HepG2 (cell line): ENCODE measurements around the gene AFDN. TPM values are rescaled to one million over a fixed set of nuclear protein-coding genes. Genes with fewer than 3 reads are reported as not detected.

Experiments used
- AGO1 ChIP-seq: fragments of 200-400 bp; formaldehyde crosslinking; IDR thresholded peaks from 2 replicates; pipeline ENCODE4 v1.6.1; 2017; ENCODE audit warnings: mild to moderate bottlenecking, low read depth, low read length, moderate library complexity; ENCODE audit not compliant: poor library complexity, severe bottlenecking
- ATF6 ChIP-seq: sonication (generic); formaldehyde crosslinking; conservative IDR thresholded peaks from 2 replicates; pipeline ENCODE4 v1.4.0; 2020; ENCODE audit warnings: missing genetic modification reagents
- BRCA1 ChIP-seq: sonication (generic); formaldehyde crosslinking; IDR thresholded peaks from 2 replicates; pipeline ENCODE4 v1.4.0; 2020; ENCODE audit warnings: missing genetic modification reagents
- ESRRA ChIP-seq: sonication (generic); formaldehyde crosslinking; IDR thresholded peaks from 2 replicates; pipeline ENCODE4 v1.5.1; 2020; ENCODE audit warnings: mild to moderate bottlenecking, low read depth, missing genetic modification reagents
- ETV5 ChIP-seq: IDR thresholded peaks from 2 replicates; pipeline ENCODE4 v1.6.1; 2018; ENCODE audit warnings: missing biosample characterization, missing genetic modification reagents, inconsistent platforms, borderline replicate concordance
- GATAD2A ChIP-seq: IDR thresholded peaks from 2 replicates; pipeline ENCODE4 v1.6.1; 2016
- GLMP ChIP-seq: sonication (generic); formaldehyde crosslinking; IDR thresholded peaks from 2 replicates; pipeline ENCODE4 v1.9.0; 2021; ENCODE audit warnings: missing genetic modification reagents, mild to moderate bottlenecking, borderline replicate concordance
- HES4 ChIP-seq: sonication (generic); formaldehyde crosslinking; IDR thresholded peaks from 2 replicates; pipeline ENCODE4 v1.9.0; 2021; ENCODE audit warnings: mild to moderate bottlenecking, missing genetic modification reagents, borderline replicate concordance
- JARID2 ChIP-seq: sonication (generic); formaldehyde crosslinking; IDR thresholded peaks from 2 replicates; pipeline ENCODE4 v1.8.1; 2023; ENCODE audit warnings: missing genetic modification reagents, inconsistent platforms; ENCODE audit not compliant: insufficient replicate concordance
- KDM3A ChIP-seq: IDR thresholded peaks from 2 replicates; pipeline ENCODE4 v1.6.1; 2018; ENCODE audit warnings: low read depth, missing compliant biosample characterization
- KLF9 ChIP-seq: IDR thresholded peaks from 2 replicates; pipeline ENCODE4 v1.6.1; 2016; ENCODE audit warnings: low read depth
- MAFK ChIP-seq, 2 experiments: IDR thresholded peaks in 1 of 2; conservative IDR thresholded peaks in 1 of 2; 2 replicates each; pipeline ENCODE4 v1.6.1; 2011; ENCODE audit warnings: improper control_type of control experiment in 2 of 2, low read length in 2 of 2
- NCOA1 ChIP-seq: sonication (generic); formaldehyde crosslinking; IDR thresholded peaks from 2 replicates; pipeline ENCODE4 v1.9.0; 2021; ENCODE audit warnings: missing genetic modification reagents
- PHB2 ChIP-seq: fragments of 450-650 bp; IDR thresholded peaks from 2 replicates; pipeline ENCODE4 v1.6.1; 2018; ENCODE audit not compliant: partially characterized antibody
- PHF5A ChIP-seq: IDR thresholded peaks from one replicate; pipeline ENCODE4 v1.6.1; 2018; ENCODE audit warnings: low read depth, missing genetic modification reagents; ENCODE audit not compliant: unreplicated experiment
- REPIN1 ChIP-seq: sonication (generic); formaldehyde crosslinking; IDR thresholded peaks from 2 replicates; pipeline ENCODE4 v1.8.0; 2022; ENCODE audit warnings: missing genetic modification reagents, low read depth, mild to moderate bottlenecking, borderline replicate concordance
- SMARCC2 ChIP-seq: fragments of 450-650 bp; IDR thresholded peaks from 2 replicates; pipeline ENCODE4 v1.6.1; 2017; ENCODE audit warnings: antibody characterized with exemption, mild to moderate bottlenecking
- SOX5 ChIP-seq: IDR thresholded peaks from 2 replicates; pipeline ENCODE4 v1.6.1; 2016; ENCODE audit warnings: borderline replicate concordance
- TEAD3 ChIP-seq: optimal IDR thresholded peaks from 2 replicates; pipeline ENCODE3; 2016; ENCODE audit warnings: borderline replicate concordance
- XBP1 ChIP-seq: sonication (generic); formaldehyde crosslinking; IDR thresholded peaks from 2 replicates; pipeline ENCODE4 v1.5.0; 2020; ENCODE audit warnings: missing genetic modification reagents
- ZBTB8A ChIP-seq: sonication (generic); formaldehyde crosslinking; IDR thresholded peaks from 2 replicates; pipeline ENCODE4 v1.4.0; 2020; ENCODE audit warnings: mild to moderate bottlenecking, low read depth, missing genetic modification reagents, borderline replicate concordance
- ZNF282 ChIP-seq: fragments of 450-650 bp; IDR thresholded peaks from 2 replicates; pipeline ENCODE4 v1.6.1; 2018; ENCODE audit not compliant: partially characterized antibody
- ZNF501 ChIP-seq: sonication (generic); formaldehyde crosslinking; IDR thresholded peaks from 2 replicates; pipeline ENCODE4 v1.5.1; 2020; ENCODE audit warnings: mild to moderate bottlenecking, moderate library complexity, missing genetic modification reagents
- ZNF557 ChIP-seq: sonication (generic); formaldehyde crosslinking; IDR thresholded peaks from 2 replicates; pipeline ENCODE4 v1.4.0; 2020; ENCODE audit warnings: missing genetic modification reagents
- ZNF674 ChIP-seq: sonication (generic); formaldehyde crosslinking; IDR thresholded peaks from 2 replicates; pipeline ENCODE4 v1.5.0; 2020; ENCODE audit warnings: low read depth, mild to moderate bottlenecking, missing genetic modification reagents
- ZNF691 ChIP-seq: sonication (generic); formaldehyde crosslinking; IDR thresholded peaks from 2 replicates; pipeline ENCODE4 v1.4.0; 2020; ENCODE audit warnings: missing genetic modification reagents, low read depth, mild to moderate bottlenecking, borderline replicate concordance
- ZNF7 ChIP-seq: IDR thresholded peaks from 2 replicates; pipeline ENCODE4 v1.6.1; 2016; ENCODE audit warnings: missing biosample characterization, missing genetic modification reagents
- ZNF720 ChIP-seq: sonication (generic); formaldehyde crosslinking; IDR thresholded peaks from 2 replicates; pipeline ENCODE4 v1.4.0; 2020; ENCODE audit warnings: missing genetic modification reagents
- ZNF773 ChIP-seq: sonication (generic); formaldehyde crosslinking; IDR thresholded peaks from 2 replicates; pipeline ENCODE4 v1.4.0; 2020; ENCODE audit warnings: missing genetic modification reagents, borderline replicate concordance
- polyA plus RNA-seq, 8 experiments: library from polyadenylated mRNA; depleted of rRNA in 3 of 8; stranded (reverse) in 7 of 8; unstranded in 1 of 8; fragments of >200 nt; fragmentation: Illumina TruSeq in 4 of 8; extraction: Trizol in 4 of 8; gene quantifications; 2 replicates each; pipeline versions ENCODE4 v1.2.1 to v1.2.3, GENCODE V29; 2011 to 2016; ENCODE audit warnings: low read depth in 4 of 8, missing spikeins in 1 of 8, mixed read lengths in 1 of 8; ENCODE audit not compliant: insufficient read depth in 1 of 8
- total RNA-seq, 5 experiments: library from RNA; depleted of rRNA; stranded (reverse); fragments of >200 nt; fragmentation: Illumina TruSeq; extraction: Trizol; gene quantifications; 2 replicates each; pipeline ENCODE4 v1.2.3, GENCODE V29; 2016; ENCODE audit warnings: low read depth in 1 of 5

Gene AFDN
- total and polyA plus RNA-seq, 2 of the 13 experiments (the other 11 are each of a cell fraction or from before 2014, with no cell fraction given), result 136 to 151 TPM

- TF ChIP-seq ZNF557 (no peak), KLF9 (CRISPR knock-in tag) (peak; percentile 30; the same call in 1 of the 2 replicates), BRCA1 (CRISPR knock-in tag) (no peak), JARID2 (no peak), ATF6 (no peak), GATAD2A (CRISPR knock-in tag) (peak; percentile 95), HES4 (no peak), ZNF501 (CRISPR knock-in tag) (no peak), MAFK (conservative IDR thresholded peaks at IDR 0.05 in 1 of 2, IDR thresholded peaks at IDR 0.05 in 1 of 2; ENCODE audit: low read length in 2 of 2) (no peak), ZNF720 (CRISPR knock-in tag) (no peak), ZNF7 (CRISPR knock-in tag) (no peak), ESRRA (CRISPR knock-in tag) (peak; percentile 92), PHF5A (no peak), ZNF691 (0 out of 2 replicates have a peak, but pooled peaks have one; percentile 44), ZBTB8A (CRISPR knock-in tag) (no peak), TEAD3 (CRISPR knock-in tag) (peak; percentile 64), ETV5 (CRISPR knock-in tag) (peak; percentile 45; the same call in 1 of the 2 replicates), GLMP (CRISPR knock-in tag) (no peak), NCOA1 (CRISPR knock-in tag) (peak; percentile 39; the same call in 1 of the 2 replicates), XBP1 (CRISPR knock-in tag) (no peak), ZNF282 (no peak), SOX5 (CRISPR knock-in tag) (peak; percentile 84), AGO1 (no peak), SMARCC2 (no peak), ZNF674 (CRISPR knock-in tag) (no peak), ZNF773 (no peak), REPIN1 (peak; percentile 75; the same call in 1 of the 2 replicates), PHB2 (no peak), KDM3A (CRISPR knock-in tag) (peak; percentile 75; the same call in 1 of the 2 replicates)
Observed at GRCh38 chr6:167806061-167806700, 20.5 kb upstream of the AFDN start (continued).
